Naive thymus-derived CD4-positive, alpha-beta T cell (primary cell): ENCODE measurements around the gene FCMR. TPM values are rescaled to one million over a fixed set of nuclear protein-coding genes. Genes with fewer than 3 reads are reported as not detected.

Experiments
- ATAC-seq: fragments of 150-1000 bp; cut with Tn5 transposase; 2 replicates; pipeline ENCODE4 v1.10.0; 2021; ENCODE audit warnings: mild to moderate bottlenecking, moderate library complexity
- CTCF ChIA-PET: fragments of 350-600 bp; sonication (Branson Sonifier 250); formaldehyde crosslinking; loops from one replicate; lab custom pipeline; 2021; ENCODE audit warnings: antibody characterized with exemption; lab: Charles Lee
- POLR2A ChIA-PET: fragments of 350-600 bp; sonication (Branson Sonifier 250); formaldehyde crosslinking; loops from one replicate; lab custom pipeline; 2021; ENCODE audit warnings: antibody characterized with exemption, inconsistent platforms; lab: Charles Lee
- DNase-seq, 9 donors: peaks; one replicate each; pipeline versions ENCODE4 v3.0.0 to v3.0.0-alpha.2; 2020 to 2022; ENCODE audit warnings: mixed read lengths in 1 of 9
- H3K27ac ChIP-seq: one replicate; pipeline ENCODE4 v1.7.0; 2013; ENCODE audit warnings: mild to moderate bottlenecking, low read depth, low read length, moderate library complexity
- H3K27me3 ChIP-seq, 2 donors: one replicate each; pipeline ENCODE4 v1.7.0; 2013; ENCODE audit warnings: low read length in 2 of 2, mild to moderate bottlenecking in 2 of 2, moderate library complexity in 2 of 2; ENCODE audit not compliant: control insufficient read depth in 2 of 2, insufficient read depth in 2 of 2
- H3K36me3 ChIP-seq, 3 experiments: 1 replicate in 2 of 3; 2 replicates in 1 of 3; pipeline ENCODE4 v1.7.0; 2013; ENCODE audit warnings: low read length in 3 of 3, mild to moderate bottlenecking in 3 of 3, moderate library complexity in 1 of 3; ENCODE audit not compliant: insufficient read depth in 3 of 3, control insufficient read depth in 2 of 3
- H3K4me1 ChIP-seq, 2 donors: one replicate each; pipeline ENCODE4 v1.7.0; 2013; ENCODE audit warnings: low read length in 2 of 2, mild to moderate bottlenecking in 2 of 2, moderate library complexity in 1 of 2; ENCODE audit not compliant: control insufficient read depth in 2 of 2, insufficient read depth in 2 of 2
- H3K4me3 ChIP-seq: 2 replicates; pipeline ENCODE4 v1.7.0; 2013; ENCODE audit warnings: mild to moderate bottlenecking, low read length
- H3K9me3 ChIP-seq, 3 experiments: 1 replicate in 2 of 3; 2 replicates in 1 of 3; pipeline ENCODE4 v1.7.0; 2013; ENCODE audit warnings: low read length in 3 of 3; ENCODE audit not compliant: control insufficient read depth in 2 of 3
- H3K27ac Mint-ChIP-seq, 9 donors: one replicate each; pipeline ENCODE4 v1.8.0; 2020 to 2022; ENCODE audit warnings: mixed read lengths in 9 of 9, mild to moderate bottlenecking in 8 of 9, moderate library complexity in 5 of 9, inconsistent platforms in 2 of 9
- H3K27me3 Mint-ChIP-seq, 5 donors: one replicate each; pipeline ENCODE4 v1.8.0; 2021 to 2022; ENCODE audit warnings: mixed read lengths in 5 of 5, mild to moderate bottlenecking in 1 of 5
- H3K36me3 Mint-ChIP-seq, 5 donors: one replicate each; pipeline ENCODE4 v1.8.0; 2020 to 2022; ENCODE audit warnings: mixed read lengths in 5 of 5, mild to moderate bottlenecking in 3 of 5, inconsistent platforms in 1 of 5
- H3K4me1 Mint-ChIP-seq, 7 donors: one replicate each; pipeline ENCODE4 v1.8.0; 2020 to 2022; ENCODE audit warnings: mixed read lengths in 7 of 7, mild to moderate bottlenecking in 3 of 7, inconsistent platforms in 1 of 7
- H3K4me3 Mint-ChIP-seq, 10 donors: one replicate each; pipeline ENCODE4 v1.8.0; 2020 to 2022; ENCODE audit warnings: mild to moderate bottlenecking in 10 of 10, mixed read lengths in 10 of 10, moderate library complexity in 6 of 10, inconsistent platforms in 2 of 10
- H3K9me3 Mint-ChIP-seq, 11 donors: one replicate each; pipeline ENCODE4 v1.8.0; 2020 to 2022; ENCODE audit warnings: mixed read lengths in 11 of 11, mild to moderate bottlenecking in 4 of 11, inconsistent platforms in 1 of 11, moderate library complexity in 1 of 11
- intact Hi-C, 2 donors: fragments of 100-400 bp; cut with micrococcal nuclease; formaldehyde crosslinking; loops; one replicate each; pipeline ENCODE4 v1.15.1; 2023
- polyA plus RNA-seq, 2 donors: library from polyadenylated mRNA; unstranded; fragments of 300-500 nt; fragmentation: Illumina TruSeq; gene quantifications; one replicate each; pipeline ENCODE4 v1.2.3, GENCODE V29; 2021
- total RNA-seq, 6 experiments: library from RNA in 5 of 6; stranded (reverse) in 5 of 6; gene quantifications; 1 replicate in 5 of 6; 2 replicates in 1 of 6; pipeline ENCODE4 v1.2.3 and lab custom pipeline; 2021 to 2026

FCMR gene
- total and polyA plus RNA-seq, 7 experiments from 2014 or later, result 103 to 998 (median 803) TPM

GRCh38 chr1:206872139-206872538, 49.6 kb downstream of the FCMR start:
- Mint-ChIP-seq H3K4me3 (no peak overlapping the region), H3K4me1 (peaks cover 0 to 7% (median 0%) of the 10 kb centered on the region in 7 donors), H3K9me3 (peaks cover 0 to 43% (median 8%) of the 10 kb centered on the region in 11 donors), H3K27ac (no peak overlapping the region), H3K36me3 (peaks cover 12 to 34% (median 26%) of the 10 kb centered on the region in 5 donors), H3K27me3 (peaks cover 0 to 23% (median 0%) of the 10 kb centered on the region in 5 donors)
- Histone ChIP-seq H3K9me3 (peaks cover 0 to 6% (median 0%) of the 10 kb centered on the region in 3 experiments), H3K4me1 (no peaks in the 10 kb centered on the region), H3K4me3 (no peak overlapping the region), H3K36me3 (no peaks in the 10 kb centered on the region), H3K27ac (no peak overlapping the region), H3K27me3 (peaks cover 0 to 2% of the 10 kb centered on the region in 2 donors)
- ChIA-PET POLR2A (interaction anchor here (0.6 to 1.5 kb wide), 6 partner anchors 13 to 49 kb away, joined by 3 to 8 read pairs (median 4); no protein-coding TSS in a partner anchor), CTCF (interaction anchor here (1.5 to 2.3 kb wide), 2 partner anchors 8 to 40 kb away, joined by 3 to 13 read pairs; no protein-coding TSS in a partner anchor)
- intact Hi-C loops, result no loop called here
- ATAC-seq, result no peak
- DNase-seq, result no peak

- H3K36me3 ChIP-seq, result no peaks in the 10 kb centered on the region
- Mint-ChIP-seq H3K9me3 (peaks cover 0 to 17% (median 4%) of the 10 kb centered on the region in 11 donors), H3K4me1 (peaks cover 5 to 15% (median 9%) of the 10 kb centered on the region in 7 donors), H3K36me3 (peaks cover 0 to 17% (median 9%) of the 10 kb centered on the region in 5 donors), H3K27ac (no peak overlapping the region), H3K27me3 (peaks cover 0 to 37% (median 0%) of the 10 kb centered on the region in 5 donors), H3K4me3 (no peak overlapping the region)
- ChIA-PET POLR2A (interaction anchor here (0.7 to 1.9 kb wide), 7 partner anchors 9 to 112 kb away, joined by 3 to 6 read pairs (median 3); no protein-coding TSS in a partner anchor), CTCF (interaction anchor here (0.9 to 2.2 kb wide), 5 partner anchors 9 to 142 kb away, joined by 3 to 9 read pairs (median 4); no protein-coding TSS in a partner anchor)
- H3K9me3 ChIP-seq, result peaks cover 0 to 6% (median 0%) of the 10 kb centered on the region in 3 experiments
- ATAC-seq (no peak), DNase-seq (no peak)
- intact Hi-C loops, result no loop called here
- no peak overlapping the region for H3K4me3 ChIP-seq
- H3K27ac ChIP-seq, result no peak overlapping the region
- H3K4me1 ChIP-seq, result no peaks in the 10 kb centered on the region
- H3K27me3 ChIP-seq, result peaks cover 0 to 2% of the 10 kb centered on the region in 2 donors
These were observed 53.5 kb downstream of the FCMR start for GRCh38 chr1:206868264-206868663.

- Mint-ChIP-seq H3K27ac (peak overlapping the region in 1 of 9 donors; percentile 46), H3K4me3 (no peak overlapping the region), H3K27me3 (peaks cover 0 to 42% (median 0%) of the 10 kb centered on the region in 5 donors), H3K4me1 (peaks cover 5 to 15% (median 9%) of the 10 kb centered on the region in 7 donors), H3K36me3 (peaks cover 0 to 17% (median 7%) of the 10 kb centered on the region in 5 donors), H3K9me3 (peaks cover 0 to 12% (median 4%) of the 10 kb centered on the region in 11 donors)
- Histone ChIP-seq H3K27ac (no peak overlapping the region), H3K36me3 (no peaks in the 10 kb centered on the region), H3K4me3 (no peak overlapping the region), H3K9me3 (peaks cover 0 to 6% (median 0%) of the 10 kb centered on the region in 3 experiments), H3K4me1 (no peaks in the 10 kb centered on the region), H3K27me3 (peaks cover 0 to 2% of the 10 kb centered on the region in 2 donors)
- intact Hi-C loops, result no loop called here
- ATAC-seq (no peak), DNase-seq (no peak)
- ChIA-PET CTCF (interaction anchor here (0.7 to 2.2 kb wide), 8 partner anchors 8 to 141 kb away, joined by 3 to 9 read pairs (median 3); no protein-coding TSS in a partner anchor), POLR2A (interaction anchor here (0.7 to 1.9 kb wide), 8 partner anchors 8 to 113 kb away, joined by 3 to 6 read pairs (median 4); no protein-coding TSS in a partner anchor)
These were observed 54.0 kb downstream of the FCMR start for GRCh38 chr1:206867716-206868115.

GRCh38 chr1:206867239-206867638, 54.5 kb downstream of the FCMR start:
- H3K27ac ChIP-seq, result no peak overlapping the region
- H3K4me1 Mint-ChIP-seq, result peaks cover 5 to 15% (median 9%) of the 10 kb centered on the region in 7 donors
- peaks cover 0 to 9% (median 2%) of the 10 kb centered on the region in 11 donors for H3K9me3 Mint-ChIP-seq
- no peaks in the 10 kb centered on the region for H3K36me3 ChIP-seq
- ChIA-PET POLR2A (interaction anchor here (0.8 to 1.9 kb wide), 5 partner anchors 11 to 42 kb away, joined by 3 to 6 read pairs (median 4); no protein-coding TSS in a partner anchor), CTCF (interaction anchor here (0.6 to 2.2 kb wide), 11 partner anchors 8 to 132 kb away, joined by 3 to 9 read pairs (median 3); no protein-coding TSS in a partner anchor)
- no peak overlapping the region for H3K4me3 ChIP-seq
- no peak overlapping the region for H3K4me3 Mint-ChIP-seq
- no peak for DNase-seq
- H3K9me3 ChIP-seq, result peaks cover 0 to 3% (median 0%) of the 10 kb centered on the region in 3 experiments
- peak overlapping the region in 1 of 9 donors; percentile 46 for H3K27ac Mint-ChIP-seq
- ATAC-seq, result no peak
- H3K36me3 Mint-ChIP-seq, result peaks cover 0 to 16% (median 7%) of the 10 kb centered on the region in 5 donors
- intact Hi-C loops, result no loop called here
- no peaks in the 10 kb centered on the region for H3K4me1 ChIP-seq
- H3K27me3 ChIP-seq, result peaks cover 0 to 2% of the 10 kb centered on the region in 2 donors
- peaks cover 0 to 45% (median 0%) of the 10 kb centered on the region in 5 donors for H3K27me3 Mint-ChIP-seq

DNA sequence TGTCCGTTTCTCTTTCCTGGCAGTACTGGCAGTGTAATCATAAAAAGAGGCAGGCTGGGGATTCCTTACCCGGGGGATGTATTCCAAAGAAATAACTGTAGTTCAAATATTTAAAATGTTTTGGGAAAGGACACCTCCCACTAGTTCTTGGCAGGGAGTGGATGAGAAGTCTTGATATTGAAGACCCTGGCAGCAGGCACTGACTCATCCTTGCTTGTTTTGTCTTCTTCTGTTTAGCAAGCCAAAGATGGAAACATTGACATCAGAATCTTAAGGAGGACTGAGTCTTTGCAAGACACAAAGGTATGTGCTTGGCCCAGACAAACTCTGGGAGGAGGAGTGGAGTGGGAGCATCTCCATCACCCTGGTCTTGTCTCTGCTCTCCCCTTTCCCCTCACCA, 55.7 kb downstream of the FCMR start:
- H3K27me3 ChIP-seq, result peaks cover 0 to 2% of the 10 kb centered on the region in 2 donors
- ATAC-seq (no peak), DNase-seq (no peak)
- CTCF ChIA-PET, result interaction anchor here (1.2 to 3.6 kb wide), 6 partner anchors 9 to 131 kb away, joined by 3 to 24 read pairs (median 6); no protein-coding TSS in a partner anchor
- peaks cover 5 to 15% (median 7%) of the 10 kb centered on the region in 7 donors for H3K4me1 Mint-ChIP-seq
- H3K4me3 ChIP-seq, result no peak overlapping the region
- peaks cover 0 to 52% (median 0%) of the 10 kb centered on the region in 5 donors for H3K27me3 Mint-ChIP-seq
- H3K27ac Mint-ChIP-seq, result no peak overlapping the region
- no peaks in the 10 kb centered on the region for H3K4me1 ChIP-seq
- POLR2A ChIA-PET, result interaction anchor here (1.2 to 2.6 kb wide), 3 partner anchors 8 to 46 kb away, joined by 3 to 10 read pairs (median 5); no protein-coding TSS in a partner anchor
- no peaks in the 10 kb centered on the region for H3K36me3 ChIP-seq
- H3K36me3 Mint-ChIP-seq, result peaks cover 0 to 6% (median 0%) of the 10 kb centered on the region in 5 donors
- no peak overlapping the region for H3K27ac ChIP-seq
- no peaks in the 10 kb centered on the region for H3K9me3 ChIP-seq
- H3K9me3 Mint-ChIP-seq, result peaks cover 0 to 3% (median 0%) of the 10 kb centered on the region in 11 donors
- no peak overlapping the region for H3K4me3 Mint-ChIP-seq
- intact Hi-C loops, result no loop called here

DNA sequence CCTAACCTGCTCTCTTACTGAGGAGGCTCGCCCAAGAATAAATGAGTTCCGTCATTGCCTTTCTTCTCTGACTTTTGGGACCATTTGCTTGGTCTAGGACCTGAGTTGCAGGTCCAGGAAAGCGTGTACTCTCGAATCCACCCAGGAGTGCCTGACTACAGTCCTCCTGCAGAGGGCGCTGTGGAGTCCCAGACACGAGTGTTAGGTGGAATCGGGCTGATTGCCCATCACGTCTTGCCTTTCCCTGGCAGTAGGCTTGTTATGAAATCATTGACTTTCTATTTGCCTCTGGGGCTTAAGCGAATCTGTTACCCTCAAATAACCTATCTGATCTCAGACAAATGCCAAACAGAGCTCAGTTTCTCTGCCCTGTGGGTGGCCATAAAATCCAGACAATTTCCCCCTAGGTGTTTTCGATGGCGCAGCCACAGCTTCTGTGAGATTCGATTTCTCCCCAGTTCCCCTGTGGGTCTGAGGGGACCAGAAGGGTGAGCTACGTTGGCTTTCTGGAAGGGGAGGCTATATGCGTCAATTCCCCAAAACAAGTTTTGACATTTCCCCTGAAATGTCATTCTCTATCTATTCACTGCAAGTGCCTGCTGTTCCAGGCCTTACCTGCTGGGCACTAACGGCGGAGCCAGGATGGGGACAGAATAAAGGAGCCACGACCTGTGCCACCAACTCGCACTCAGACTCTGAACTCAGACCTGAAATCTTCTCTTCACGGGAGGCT, 56.6 kb downstream of the FCMR start, which contains the start of gene IL20:
Gene IL20 (plus strand): TSS at position 685 of the 733 bp plus-strand sequence. CDS start 230 bp downstream, outside the sequence.
- Mint-ChIP-seq H3K36me3 (peaks cover 0 to 3% (median 0%) of the 10 kb centered on the region in 5 donors), H3K9me3 (no peaks in the 10 kb centered on the region), H3K4me3 (peak within 1 kb of the TSS in 2 of 10 donors; percentile 3 to 5), H3K27me3 (peaks cover 0 to 56% (median 0%) of the 10 kb centered on the region in 5 donors), H3K4me1 (peaks cover 3 to 16% (median 8%) of the 10 kb centered on the region in 7 donors), H3K27ac (peak within 1 kb of the TSS in 6 of 9 donors; percentile 7 to 53 (median 28))
- Histone ChIP-seq H3K9me3 (no peaks in the 10 kb centered on the region), H3K4me3 (no peak within 1 kb of the TSS), H3K36me3 (no peaks in the 10 kb centered on the region), H3K4me1 (no peaks in the 10 kb centered on the region), H3K27me3 (no peaks in the 10 kb centered on the region), H3K27ac (no peak within 1 kb of the TSS)
- intact Hi-C loops, result loop anchor here (1.0 kb wide), 6 partner anchors 40 to 117 kb away; no protein-coding TSS in a partner anchor
- peak; percentile 71 to 92 (median 84) for DNase-seq
- ATAC-seq, result peak; percentile 97
- POLR2A ChIA-PET, result interaction anchor here (0.7 to 2.6 kb wide), 8 partner anchors 25 to 128 kb away, joined by 3 to 10 read pairs (median 4); no protein-coding TSS in a partner anchor
- CTCF ChIA-PET, result interaction anchor here (0.9 to 6.4 kb wide), 14 partner anchors 10 to 130 kb away, joined by 3 to 50 read pairs (median 4); no protein-coding TSS in a partner anchor
